ENCODE measurements around the gene PGPEP1.

The PGPEP1 gene, protein sequence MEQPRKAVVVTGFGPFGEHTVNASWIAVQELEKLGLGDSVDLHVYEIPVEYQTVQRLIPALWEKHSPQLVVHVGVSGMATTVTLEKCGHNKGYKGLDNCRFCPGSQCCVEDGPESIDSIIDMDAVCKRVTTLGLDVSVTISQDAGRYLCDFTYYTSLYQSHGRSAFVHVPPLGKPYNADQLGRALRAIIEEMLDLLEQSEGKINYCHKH

GRCh38 chr19:18340190-18340989, at the start of gene PGPEP1:
PGPEP1 (plus strand) TSS chr19:18340598; CDS start chr19:18340682, 84 bp downstream.
- H3K4me3 ChIP-seq (ENCODE audit: low read length) = peak within 1 kb of the TSS; percentile 41
- TF ChIP-seq, protein P1, sequence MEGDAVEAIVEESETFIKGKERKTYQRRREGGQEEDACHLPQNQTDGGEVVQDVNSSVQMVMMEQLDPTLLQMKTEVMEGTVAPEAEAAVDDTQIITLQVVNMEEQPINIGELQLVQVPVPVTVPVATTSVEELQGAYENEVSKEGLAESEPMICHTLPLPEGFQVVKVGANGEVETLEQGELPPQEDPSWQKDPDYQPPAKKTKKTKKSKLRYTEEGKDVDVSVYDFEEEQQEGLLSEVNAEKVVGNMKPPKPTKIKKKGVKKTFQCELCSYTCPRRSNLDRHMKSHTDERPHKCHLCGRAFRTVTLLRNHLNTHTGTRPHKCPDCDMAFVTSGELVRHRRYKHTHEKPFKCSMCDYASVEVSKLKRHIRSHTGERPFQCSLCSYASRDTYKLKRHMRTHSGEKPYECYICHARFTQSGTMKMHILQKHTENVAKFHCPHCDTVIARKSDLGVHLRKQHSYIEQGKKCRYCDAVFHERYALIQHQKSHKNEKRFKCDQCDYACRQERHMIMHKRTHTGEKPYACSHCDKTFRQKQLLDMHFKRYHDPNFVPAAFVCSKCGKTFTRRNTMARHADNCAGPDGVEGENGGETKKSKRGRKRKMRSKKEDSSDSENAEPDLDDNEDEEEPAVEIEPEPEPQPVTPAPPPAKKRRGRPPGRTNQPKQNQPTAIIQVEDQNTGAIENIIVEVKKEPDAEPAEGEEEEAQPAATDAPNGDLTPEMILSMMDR (IDR thresholded peaks at IDR 0.05; ENCODE audit: insufficient read depth, low read depth, low read length, missing control alignments) = no peak
- DNase-seq (ENCODE audit: low read depth) = peak; percentile 27

DNA sequence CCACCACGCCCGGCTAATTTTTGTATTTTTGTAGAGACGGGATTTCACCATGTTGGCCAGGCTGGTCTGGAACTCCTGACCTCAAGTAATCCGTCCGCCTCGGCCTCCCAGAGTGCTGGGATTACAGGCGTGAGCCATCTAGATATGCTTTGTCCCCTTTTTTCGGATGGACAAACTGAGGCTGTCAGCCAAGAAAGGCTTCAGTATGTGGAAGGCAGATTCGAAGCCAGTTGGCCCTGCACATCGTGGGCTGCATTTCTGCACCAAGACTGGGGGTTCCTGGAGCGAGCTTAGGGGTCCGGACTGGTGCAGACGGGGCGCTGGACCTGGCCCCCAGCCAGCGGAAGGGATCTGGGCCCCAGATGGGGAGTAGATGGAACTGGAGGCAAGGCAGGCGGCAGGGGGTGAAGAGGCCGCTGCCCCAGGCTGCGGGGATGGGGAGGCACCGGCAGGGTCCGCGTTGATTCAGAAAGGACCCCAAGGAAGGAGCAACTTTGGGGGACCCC, 49.3 kb upstream of the PGPEP1 start:
- TF ChIP-seq, protein P1 (IDR thresholded peaks at IDR 0.05; ENCODE audit: insufficient read depth, low read depth, low read length, missing control alignments) = no peak
- DNase-seq (ENCODE audit: low read depth) = no peak
- H3K4me3 ChIP-seq (ENCODE audit: low read length) = no peak overlapping the region

GRCh38 chr19:18291590-18292461, 48.6 kb upstream of the PGPEP1 start:
- H3K4me3 ChIP-seq (ENCODE audit: low read length) = peak overlapping the region; percentile 33
- TF ChIP-seq, protein P1 (IDR thresholded peaks at IDR 0.05; ENCODE audit: insufficient read depth, low read depth, low read length, missing control alignments) = no peak
- DNase-seq (ENCODE audit: low read depth) = peak; percentile 39

GRCh38 chr19:18292462-18292809, 48.0 kb upstream of the PGPEP1 start:
- peak overlapping the region; percentile 28 for H3K4me3 ChIP-seq (ENCODE audit: low read length)
- peak; percentile 74 for DNase-seq (ENCODE audit: low read depth)
- TF ChIP-seq, protein P1 (IDR thresholded peaks at IDR 0.05; ENCODE audit: insufficient read depth, low read depth, low read length, missing control alignments) = no peak

GRCh38 chr19:18292810-18293641, 47.4 kb upstream of the PGPEP1 start:
- TF ChIP-seq, protein P1 (IDR thresholded peaks at IDR 0.05; ENCODE audit: insufficient read depth, low read depth, low read length, missing control alignments) = no peak
- no peak for DNase-seq (ENCODE audit: low read depth)
- no peak overlapping the region for H3K4me3 ChIP-seq (ENCODE audit: low read length)
